Activated T-cell treated with anti-CD3 and anti-CD28 coated beads, Interleukin-2, amount 50 U/mL, for 4 hours (primary cell): ENCODE results near the gene TMEM150C. TPM values are rescaled to one million over a fixed set of nuclear protein-coding genes. Genes with fewer than 3 reads are reported as not detected.
"Not testable (repeated sequence)": the region's sequence is repeated elsewhere in the genome, so short reads cannot be mapped to it uniquely, and the experiment has no call there.

Source experiments
- ATAC-seq, 2 donors: fragments of 200-7000 bp; cut with Tn5 transposase; one replicate each; pipeline ENCODE4 v1.10.0; 2021
- DNase-seq: peaks from one replicate; pipeline ENCODE4 v3.0.0-alpha.2; 2020
- H3K27me3 Mint-ChIP-seq: one replicate; pipeline ENCODE4 v1.8.0; 2021; ENCODE audit warnings: low read depth, mixed read lengths
- H3K36me3 Mint-ChIP-seq: one replicate; pipeline ENCODE4 v1.8.0; 2022; ENCODE audit warnings: mixed read lengths; ENCODE audit not compliant: insufficient read depth
- H3K4me1 Mint-ChIP-seq: one replicate; pipeline ENCODE4 v1.8.0; 2021; ENCODE audit warnings: low read depth, mixed read lengths
- H3K4me3 Mint-ChIP-seq: one replicate; pipeline ENCODE4 v1.8.0; 2021; ENCODE audit warnings: mild to moderate bottlenecking, moderate library complexity, mixed read lengths
- H3K9me3 Mint-ChIP-seq: one replicate; pipeline ENCODE4 v1.8.0; 2021; ENCODE audit warnings: mixed read lengths
- total RNA-seq, 3 donors: library from RNA; stranded (reverse); gene quantifications; one replicate each; pipeline ENCODE4 v1.2.1, GENCODE V29; 2021

TMEM150C gene
- total RNA-seq, 3 donors from 2014 or later, result 0.13 to 0.24 TPM; not detected in 1

DNA sequence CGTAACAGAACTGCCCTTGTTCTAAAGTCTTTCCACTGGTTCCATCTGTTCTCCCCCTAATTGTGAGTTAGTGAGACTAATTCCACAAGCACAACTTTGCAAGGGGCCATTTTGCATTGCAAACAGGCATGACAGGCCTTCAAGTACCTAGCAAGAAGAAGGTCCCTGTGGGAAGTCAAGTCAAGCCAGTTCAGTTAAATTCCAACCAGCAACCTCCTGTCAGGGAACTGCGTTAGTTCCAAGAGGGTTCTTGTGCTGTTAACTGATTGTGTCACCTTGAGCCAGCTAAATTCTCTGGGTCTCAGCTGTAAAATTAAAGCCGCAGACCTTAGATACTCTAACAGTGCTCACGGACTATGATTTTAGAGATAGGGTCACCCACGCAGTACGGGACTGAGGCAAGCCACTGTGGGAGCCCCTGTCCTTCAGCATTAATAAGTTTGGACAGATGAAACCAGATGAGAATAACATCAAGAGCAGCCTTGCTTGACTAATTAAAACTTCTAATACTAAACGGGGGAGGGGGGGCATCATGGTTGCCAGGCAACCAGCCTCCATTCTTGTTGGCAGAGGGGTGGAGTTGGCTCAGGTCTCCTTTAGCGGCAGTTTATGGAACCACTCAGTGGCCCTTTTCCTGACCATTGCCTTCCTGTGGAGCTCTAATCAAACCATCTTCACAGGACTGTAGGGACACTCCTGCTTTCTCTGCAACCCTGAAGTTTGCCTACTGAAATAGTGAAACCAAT is 24.1 kb upstream of the TMEM150C start:
- ATAC-seq, result no peak
- H3K36me3 Mint-ChIP-seq, result no peaks in the 10 kb centered on the region
- H3K4me1 Mint-ChIP-seq, result no peaks in the 10 kb centered on the region
- no peaks in the 10 kb centered on the region for H3K9me3 Mint-ChIP-seq
- H3K4me3 Mint-ChIP-seq, result no peak overlapping the region
- no peak for DNase-seq
- H3K27me3 Mint-ChIP-seq, result peaks cover 7% of the 10 kb centered on the region

DNA sequence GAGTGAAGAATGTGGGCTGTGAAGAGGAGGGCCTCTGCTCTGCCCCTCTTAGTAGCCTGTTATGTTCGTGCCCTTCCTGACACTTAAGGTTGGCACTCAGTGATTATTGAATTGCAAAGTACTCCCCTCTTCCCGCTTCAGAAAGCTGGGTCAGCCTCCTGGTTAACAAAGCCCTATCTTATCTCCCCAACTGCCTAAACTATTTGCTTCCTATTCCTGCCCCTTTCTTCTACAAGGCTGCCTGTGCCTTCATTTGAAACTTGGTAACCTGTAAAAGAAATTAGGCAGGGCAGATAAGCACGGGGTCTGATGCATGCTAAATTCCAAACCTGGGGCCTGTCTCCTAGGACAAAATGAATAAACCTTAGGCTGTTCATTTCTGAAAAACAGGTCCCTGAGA is 23.1 kb upstream of the TMEM150C start:
- no peak for ATAC-seq

DNA sequence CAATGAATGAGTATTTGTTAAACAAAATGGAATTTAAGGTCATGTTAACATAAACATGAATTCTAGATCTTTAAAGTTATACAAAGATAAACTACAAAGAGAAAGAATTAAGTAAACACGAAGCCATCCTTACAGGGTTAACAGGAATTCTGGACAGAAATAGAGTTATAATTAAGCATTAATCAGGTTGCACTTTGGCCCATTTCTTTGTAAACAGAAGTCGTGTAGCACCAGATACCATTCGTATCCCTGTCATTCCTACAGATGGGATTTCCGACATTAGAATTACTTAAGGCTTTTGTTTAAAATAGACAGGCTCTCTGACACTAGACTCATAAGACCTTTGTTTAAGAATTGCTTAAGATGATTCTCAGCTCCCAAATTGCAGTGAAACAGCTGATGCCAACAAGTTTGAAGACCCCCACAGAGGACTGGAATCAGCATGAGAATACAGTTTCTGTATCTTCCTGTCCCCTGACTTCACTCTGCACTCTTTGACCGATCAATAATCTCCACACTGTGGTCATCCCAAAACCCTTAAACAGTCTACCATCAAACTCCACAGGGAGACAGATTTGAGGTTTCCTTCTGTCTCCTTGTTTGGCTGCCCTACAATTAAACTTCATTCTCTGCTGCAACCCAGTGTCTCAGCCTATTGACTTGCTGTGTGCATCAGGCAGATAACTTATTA is 22.3 kb upstream of the TMEM150C start:
- ATAC-seq, result no peak
- no peak for DNase-seq

More for the DNA sequence above, 23.1 kb upstream of the TMEM150C start:
- DNase-seq, result no peak
- Mint-ChIP-seq H3K27me3 (peaks cover 7% of the 10 kb centered on the region), H3K36me3 (no peaks in the 10 kb centered on the region), H3K4me1 (no peaks in the 10 kb centered on the region), H3K4me3 (no peak overlapping the region), H3K9me3 (no peaks in the 10 kb centered on the region)

DNA sequence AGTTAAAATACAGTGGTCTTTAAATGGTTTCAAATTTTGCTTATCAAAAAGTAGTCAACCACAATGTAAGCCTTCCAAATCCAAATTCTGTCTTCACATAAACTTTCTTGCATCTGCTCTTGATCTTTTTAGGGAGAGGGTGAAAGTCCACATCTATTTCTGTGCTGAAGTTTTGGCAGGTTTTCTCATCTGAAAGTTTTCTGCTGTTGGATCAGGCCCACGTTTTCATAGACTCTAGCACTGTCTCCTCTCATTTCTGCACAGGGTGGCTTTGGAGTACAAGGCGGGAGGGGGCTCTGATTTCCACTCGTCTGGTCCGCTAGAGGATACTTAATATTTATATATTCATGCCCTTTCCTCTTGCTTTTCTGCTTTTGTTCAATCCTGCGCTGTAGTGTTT is 18.1 kb upstream of the TMEM150C start:
- DNase-seq, result no peak
- ATAC-seq, result no peak
- no peaks in the 10 kb centered on the region for H3K4me1 Mint-ChIP-seq
- no peak overlapping the region for H3K4me3 Mint-ChIP-seq
- no peaks in the 10 kb centered on the region for H3K9me3 Mint-ChIP-seq
- peaks cover 9% of the 10 kb centered on the region for H3K27me3 Mint-ChIP-seq
- H3K36me3 Mint-ChIP-seq, result no peaks in the 10 kb centered on the region

More for the DNA sequence above, 22.3 kb upstream of the TMEM150C start:
- Mint-ChIP-seq H3K9me3 (no peaks in the 10 kb centered on the region), H3K36me3 (no peaks in the 10 kb centered on the region), H3K27me3 (peaks cover 7% of the 10 kb centered on the region), H3K4me3 (no peak overlapping the region), H3K4me1 (no peaks in the 10 kb centered on the region)

DNA sequence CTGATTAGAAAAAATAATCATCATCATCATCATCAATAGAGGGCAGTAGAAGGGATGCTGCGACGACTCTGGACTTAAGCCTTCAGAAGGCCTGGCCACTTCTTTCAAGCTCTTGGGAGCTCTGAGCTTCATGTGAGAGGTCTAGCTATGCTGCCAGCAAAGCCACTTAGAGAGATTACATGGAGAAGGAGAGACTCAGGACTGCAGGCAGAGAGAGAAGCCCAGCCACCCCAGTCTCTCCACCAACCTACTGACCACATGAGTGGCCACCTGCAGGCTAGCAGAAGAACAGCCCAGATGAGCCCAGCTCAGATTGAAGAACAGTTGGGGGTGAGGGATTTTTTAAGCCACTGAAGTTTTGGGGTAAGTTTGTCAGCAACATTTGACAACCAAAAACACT is 17.1 kb upstream of the TMEM150C start:
- no peaks in the 10 kb centered on the region for H3K9me3 Mint-ChIP-seq
- ATAC-seq, result no peak
- peaks cover 7% of the 10 kb centered on the region for H3K27me3 Mint-ChIP-seq
- no peaks in the 10 kb centered on the region for H3K36me3 Mint-ChIP-seq
- DNase-seq, result no peak
- no peak overlapping the region for H3K4me3 Mint-ChIP-seq
- H3K4me1 Mint-ChIP-seq, result no peaks in the 10 kb centered on the region

DNA sequence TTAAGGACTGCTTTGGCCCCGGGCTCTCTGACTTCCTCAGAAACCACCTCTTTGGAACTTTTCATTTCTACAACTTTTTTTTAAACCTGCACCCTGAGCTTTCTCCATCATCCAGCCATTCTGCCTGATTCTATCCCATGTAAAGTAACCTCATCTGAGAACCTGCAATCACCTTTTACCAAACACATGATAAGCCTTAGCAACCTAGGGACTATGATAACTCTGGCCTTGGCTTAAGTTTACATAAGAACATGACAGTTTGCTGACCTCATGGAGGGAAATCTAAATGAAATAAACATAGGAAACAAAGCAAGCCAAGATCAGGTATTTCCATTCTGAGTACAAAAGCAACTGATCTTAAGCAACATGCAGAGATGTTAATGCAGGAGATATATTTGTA is 15.7 kb upstream of the TMEM150C start:
- Mint-ChIP-seq H3K36me3 (no peaks in the 10 kb centered on the region), H3K4me3 (no peak overlapping the region), H3K27me3 (peaks cover 4% of the 10 kb centered on the region), H3K4me1 (no peaks in the 10 kb centered on the region), H3K9me3 (no peaks in the 10 kb centered on the region)
- DNase-seq, result no peak
- no peak for ATAC-seq

DNA sequence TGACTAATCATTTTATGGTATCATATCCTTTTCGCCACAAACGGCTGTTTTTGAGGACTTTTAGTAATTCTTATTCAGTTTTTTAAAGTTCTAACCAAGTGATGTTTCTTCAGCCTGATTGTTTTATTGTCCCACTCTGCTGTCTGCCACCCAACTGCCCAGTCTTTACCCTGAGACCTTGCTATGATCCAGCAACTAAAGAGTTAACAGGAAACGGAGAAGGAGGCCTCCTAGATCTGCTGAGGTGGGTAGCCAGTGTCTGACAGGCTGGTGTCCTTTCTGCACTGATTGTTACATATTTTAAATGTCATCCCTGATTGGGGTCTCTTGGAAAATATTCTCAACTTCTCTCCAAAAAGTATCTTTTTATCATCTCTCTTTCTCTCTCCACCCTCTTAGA is 7.9 kb upstream of the TMEM150C start:
- H3K27me3 Mint-ChIP-seq, result peaks cover 20% of the 10 kb centered on the region
- H3K36me3 Mint-ChIP-seq, result no peaks in the 10 kb centered on the region
- no peaks in the 10 kb centered on the region for H3K9me3 Mint-ChIP-seq
- no peaks in the 10 kb centered on the region for H3K4me1 Mint-ChIP-seq
- ATAC-seq (no peak), DNase-seq (no peak)
- H3K4me3 Mint-ChIP-seq, result no peak overlapping the region

DNA sequence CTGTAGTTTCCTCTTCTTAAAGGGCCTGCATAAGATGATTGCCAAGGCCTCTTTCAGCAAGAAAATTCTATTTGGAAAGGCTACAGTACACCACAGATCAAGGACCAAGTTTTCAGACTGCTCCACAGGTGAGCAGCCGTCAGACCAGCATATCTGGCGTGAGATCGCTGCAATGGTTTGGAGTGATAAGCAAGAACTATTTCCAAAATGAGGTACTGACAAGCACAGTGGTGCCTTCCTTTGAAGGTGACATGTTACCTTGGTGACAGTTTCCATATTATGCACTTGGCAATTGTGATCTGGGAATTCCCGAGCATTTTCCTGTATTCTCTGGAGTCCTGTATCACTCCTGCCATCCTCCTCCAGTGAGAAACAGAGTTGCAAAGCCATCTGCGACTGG is 7.3 kb upstream of the TMEM150C start:
- Mint-ChIP-seq H3K27me3 (peaks cover 25% of the 10 kb centered on the region), H3K9me3 (no peaks in the 10 kb centered on the region), H3K4me3 (no peak overlapping the region), H3K4me1 (no peaks in the 10 kb centered on the region), H3K36me3 (no peaks in the 10 kb centered on the region)
- DNase-seq, result no peak
- ATAC-seq, result no peak

DNA sequence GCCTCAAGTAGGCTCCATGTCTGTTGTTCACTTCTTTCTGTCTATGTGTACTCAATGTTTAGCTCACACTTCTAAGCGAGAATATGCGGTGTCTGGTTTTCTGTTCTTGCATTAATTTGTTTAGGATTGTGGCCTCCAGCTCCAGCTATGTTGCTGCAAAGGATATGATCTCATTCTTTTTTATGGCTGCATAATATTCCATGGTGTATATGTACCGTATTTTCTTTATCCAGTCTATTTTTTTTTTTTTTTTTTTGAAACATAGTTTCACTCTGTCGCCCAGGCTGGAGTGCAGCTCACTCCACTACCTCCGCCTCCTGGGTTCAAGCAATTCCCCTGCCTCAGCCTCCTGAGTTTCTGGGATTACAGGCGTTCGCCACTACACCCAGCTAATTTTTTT is 5.7 kb upstream of the TMEM150C start:
- H3K27me3 Mint-ChIP-seq, result peaks cover 38% of the 10 kb centered on the region
- no peak for ATAC-seq
- peaks cover 2% of the 10 kb centered on the region for H3K36me3 Mint-ChIP-seq
- no peaks in the 10 kb centered on the region for H3K9me3 Mint-ChIP-seq
- no peak for DNase-seq
- H3K4me3 Mint-ChIP-seq, result no peak overlapping the region
- peaks cover 2% of the 10 kb centered on the region for H3K4me1 Mint-ChIP-seq

DNA sequence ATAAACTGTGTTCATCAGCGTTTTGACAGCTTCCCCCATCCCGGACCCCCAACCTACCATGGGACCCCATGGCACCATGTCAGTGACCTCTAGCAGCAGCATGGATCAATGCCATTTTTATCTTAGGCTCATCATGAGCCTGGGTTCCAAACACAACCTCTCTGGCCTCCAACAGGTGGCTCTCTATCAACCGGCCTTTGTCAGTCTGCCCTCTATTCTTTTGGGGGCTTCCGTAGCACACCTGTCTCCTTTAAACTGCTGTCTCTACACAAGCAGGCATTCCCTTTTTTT is 721 bp upstream of the TMEM150C start:
- H3K4me3 Mint-ChIP-seq, result peak overlapping the region; percentile 70
- ATAC-seq, result no peak
- H3K9me3 Mint-ChIP-seq, result no peaks in the 10 kb centered on the region

DNA sequence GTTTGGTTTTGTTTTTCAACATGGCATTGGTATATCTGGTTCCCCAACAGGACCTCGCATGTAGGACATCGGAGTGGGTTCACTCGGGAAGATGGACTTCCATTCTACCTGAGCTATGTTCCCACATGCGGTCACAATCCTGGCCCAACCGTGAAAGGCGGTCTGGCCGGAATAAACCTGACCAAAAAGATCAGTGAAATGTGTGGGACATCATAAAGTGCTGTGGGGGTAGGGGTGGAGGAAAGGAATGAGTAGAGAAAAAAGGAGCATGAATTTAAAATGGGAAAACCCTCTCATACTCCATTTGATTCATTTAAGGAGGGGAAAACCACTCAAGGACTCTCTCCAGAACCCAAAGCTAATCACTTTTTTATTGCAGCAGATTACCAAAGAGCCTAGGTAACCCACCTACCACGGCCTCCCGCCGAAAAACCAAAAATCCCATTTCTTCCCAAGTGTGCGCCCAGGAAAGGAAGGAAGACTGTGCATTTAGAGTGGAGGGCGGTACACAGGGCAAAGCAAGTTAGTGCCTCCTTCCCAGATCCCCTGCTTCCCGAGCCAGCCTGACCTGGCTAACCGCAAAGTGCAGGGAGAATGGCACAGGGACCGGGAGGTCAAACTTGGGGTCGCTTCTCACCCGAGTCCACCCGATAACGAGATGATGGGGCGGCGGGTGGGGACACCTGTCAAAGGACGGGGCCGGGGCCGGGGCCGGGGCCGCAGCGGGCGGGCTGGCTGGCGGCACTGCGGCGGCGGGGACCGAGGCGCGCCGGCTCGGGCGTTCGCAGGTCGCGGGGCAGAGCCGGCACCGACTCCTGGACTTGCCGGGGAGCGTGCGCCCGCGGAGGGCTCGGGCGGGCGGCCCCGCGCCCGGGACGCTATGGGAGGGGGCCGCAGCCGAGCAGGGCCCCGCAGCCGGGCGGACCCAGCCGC is 669 bp downstream of the TMEM150C start:
- H3K9me3 Mint-ChIP-seq, result no peaks in the 10 kb centered on the region
- DNase-seq, result no peak
- H3K4me1 Mint-ChIP-seq, result peaks cover 9% of the 10 kb centered on the region
- peak; percentile 38 to 51 for ATAC-seq
- H3K36me3 Mint-ChIP-seq, result peaks cover 2% of the 10 kb centered on the region
- H3K27me3 Mint-ChIP-seq, result peaks cover 68% of the 10 kb centered on the region
- H3K4me3 Mint-ChIP-seq, result peak overlapping the region; percentile 77

More for the DNA sequence above, 721 bp upstream of the TMEM150C start:
- peaks cover 2% of the 10 kb centered on the region for H3K36me3 Mint-ChIP-seq
- peaks cover 9% of the 10 kb centered on the region for H3K4me1 Mint-ChIP-seq
- H3K27me3 Mint-ChIP-seq, result peaks cover 60% of the 10 kb centered on the region
- no peak for DNase-seq

DNA sequence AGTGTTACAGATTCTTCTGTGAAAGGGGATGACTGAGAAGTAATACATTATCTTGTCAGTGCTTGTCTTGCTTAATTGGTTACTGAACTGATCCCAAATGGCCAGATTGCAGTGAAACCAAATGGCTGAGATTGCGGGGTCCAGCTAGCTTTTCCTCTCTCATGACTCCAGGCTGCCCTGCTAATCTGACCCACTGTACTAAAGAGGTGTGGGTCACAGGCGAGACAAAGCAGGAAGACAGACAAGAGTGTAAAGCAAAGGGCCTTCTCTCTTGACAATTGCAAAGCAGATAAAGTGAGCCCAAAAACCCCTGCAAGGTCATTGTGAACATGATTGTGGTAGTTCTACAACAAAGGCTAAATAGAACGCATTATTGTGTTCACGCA is 2.1 kb downstream of the TMEM150C start:
- ATAC-seq (no peak), DNase-seq (no peak)
- no peaks in the 10 kb centered on the region for H3K9me3 Mint-ChIP-seq
- H3K4me1 Mint-ChIP-seq, result peaks cover 9% of the 10 kb centered on the region
- peaks cover 2% of the 10 kb centered on the region for H3K36me3 Mint-ChIP-seq
- H3K4me3 Mint-ChIP-seq, result no peak overlapping the region
- H3K27me3 Mint-ChIP-seq, result peaks cover 64% of the 10 kb centered on the region

DNA sequence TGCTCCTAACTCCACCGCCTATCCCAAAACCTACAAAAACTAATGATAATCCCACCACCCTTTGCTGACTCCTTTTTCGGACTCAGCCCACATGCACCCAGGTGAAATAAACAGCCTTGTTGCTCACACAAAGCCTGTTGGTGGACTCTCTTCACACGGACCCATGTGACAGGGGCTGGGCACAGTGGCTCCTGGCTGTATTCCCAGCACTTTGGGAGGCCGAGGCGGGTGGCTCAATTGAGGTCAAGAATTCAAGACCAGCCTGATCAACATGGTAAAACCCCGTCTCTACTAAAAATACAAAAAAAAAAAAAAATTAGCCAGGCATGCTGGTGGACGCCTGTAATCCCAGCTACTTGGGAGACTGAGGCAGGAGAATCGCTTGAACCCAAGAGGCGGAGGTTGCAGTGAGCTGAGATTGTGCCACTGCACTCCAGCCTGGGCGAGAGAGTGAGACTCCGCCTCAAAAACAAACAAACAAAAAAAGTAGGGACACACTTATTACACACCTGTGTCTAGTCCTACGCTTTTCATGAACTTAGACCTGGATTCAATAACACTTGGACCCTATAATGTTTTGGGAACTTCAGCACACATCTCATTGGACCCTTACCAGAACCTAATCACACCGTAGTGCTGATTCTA is 2.6 kb downstream of the TMEM150C start:
- not testable (repeated sequence) for H3K36me3 Mint-ChIP-seq, ATAC-seq, DNase-seq, H3K9me3 Mint-ChIP-seq, H3K4me1 Mint-ChIP-seq, H3K4me3 Mint-ChIP-seq
- peaks cover 59% of the 10 kb centered on the region for H3K27me3 Mint-ChIP-seq

DNA sequence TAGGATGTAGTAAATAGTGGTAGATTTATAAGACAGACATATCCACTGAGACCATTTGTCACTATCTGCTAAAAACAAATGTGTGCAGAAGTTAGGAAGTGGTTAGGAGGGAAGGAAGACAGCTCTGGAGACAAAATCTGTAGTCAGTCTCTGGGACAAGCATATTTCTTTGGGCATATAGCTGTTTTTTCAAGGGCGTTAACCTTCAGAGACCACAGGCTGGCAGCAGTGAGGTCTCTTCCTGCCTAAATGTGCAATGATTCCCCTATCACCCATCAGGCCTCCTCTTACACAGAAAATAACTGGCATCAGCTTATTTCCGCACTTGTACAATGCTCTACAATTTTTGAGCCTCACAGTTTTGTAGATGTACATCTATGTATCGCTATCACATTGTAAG is 6.5 kb downstream of the TMEM150C start:
- Mint-ChIP-seq H3K9me3 (no peaks in the 10 kb centered on the region), H3K4me1 (no peaks in the 10 kb centered on the region), H3K27me3 (peaks cover 32% of the 10 kb centered on the region), H3K4me3 (no peak overlapping the region), H3K36me3 (no peaks in the 10 kb centered on the region)
- DNase-seq (no peak), ATAC-seq (no peak)
